Panc1 (cell line): ENCODE results near the gene ATG13. TPM values are rescaled to one million over a fixed set of nuclear protein-coding genes. Genes with fewer than 3 reads are reported as not detected.

Source experiments
- ATAC-seq: fragments of 200-7000 bp; cut with Tn5 transposase; 2 replicates; pipeline ENCODE4 v1.9.1; 2020; ENCODE audit warnings: mild to moderate bottlenecking, moderate library complexity
- BruUV-seq: library from RNA; stranded (reverse); fragments of 400-500 nt; replicated peaks from 2 replicates; lab custom pipeline; 2021; lab: Mats Ljungman, UMichigan
- CTCF ChIA-PET: fragments of 300-600 bp; sonication (Branson Sonifier 250); formaldehyde crosslinking; loops from one replicate; lab custom pipeline; 2022; ENCODE audit warnings: antibody characterized with exemption; lab: Charles Lee
- POLR2A ChIA-PET: fragments of 300-600 bp; sonication (Branson Sonifier 250); formaldehyde crosslinking; loops from one replicate; lab custom pipeline; 2022; ENCODE audit warnings: antibody characterized with exemption; lab: Charles Lee
- DNase-seq: peaks from one replicate; pipeline ENCODE4 v3.0.0-alpha.2; 2010; ENCODE audit warnings: low read depth, low spot score
- H3K27ac ChIP-seq: 2 replicates; pipeline ENCODE4 v1.5.1; 2011; ENCODE audit warnings: mild to moderate bottlenecking, low read length, inconsistent platforms
- H3K27me3 ChIP-seq: fragments of 200-500 bp; sonication (Bioruptor generic); 2 replicates; pipeline ENCODE4 v1.6.0; 2014; ENCODE audit warnings: low read length, inconsistent platforms; ENCODE audit not compliant: control insufficient read depth, insufficient read depth
- H3K36me3 ChIP-seq: fragments of 200-500 bp; sonication (Bioruptor generic); 2 replicates; pipeline ENCODE4 v1.5.1; 2014; ENCODE audit warnings: inconsistent platforms, mild to moderate bottlenecking, low read length, moderate library complexity; ENCODE audit not compliant: control insufficient read depth, insufficient read depth
- H3K4me1 ChIP-seq: 2 replicates; pipeline ENCODE4 v1.5.1; 2011; ENCODE audit warnings: inconsistent platforms, mild to moderate bottlenecking, low read length, moderate library complexity; ENCODE audit not compliant: control insufficient read depth, insufficient read depth
- H3K4me3 ChIP-seq, 2 experiments: 2 replicates each; pipeline ENCODE4 v1.5.1; 2011 to 2012; ENCODE audit warnings: low read depth in 2 of 2, low read length in 2 of 2, mild to moderate bottlenecking in 2 of 2, inconsistent platforms in 1 of 2, moderate library complexity in 1 of 2
- H3K9me3 ChIP-seq: fragments of 200-500 bp; sonication (Bioruptor generic); 2 replicates; pipeline ENCODE4 v1.5.1; 2014; ENCODE audit warnings: low read depth, mild to moderate bottlenecking, inconsistent platforms, low read length, moderate library complexity; ENCODE audit not compliant: control insufficient read depth, insufficient read depth
- CTCF ChIP-seq: fragments of 450-650 bp; IDR thresholded peaks from 2 replicates; pipeline ENCODE4 v1.5.1; 2017; ENCODE audit warnings: mild to moderate bottlenecking
- POLR2AphosphoS5 ChIP-seq: IDR thresholded peaks from 2 replicates; pipeline ENCODE4 v1.6.1; 2012; ENCODE audit warnings: mild to moderate bottlenecking, low read depth, low read length, moderate library complexity
- REST ChIP-seq, 2 experiments: IDR thresholded peaks; 2 replicates each; pipeline ENCODE4 v1.6.1; 2011 to 2012; ENCODE audit warnings: low read depth in 2 of 2, control low read depth in 1 of 2, low read length in 1 of 2, mild to moderate bottlenecking in 1 of 2, moderate library complexity in 1 of 2; ENCODE audit not compliant: insufficient read depth in 1 of 2
- SIN3A ChIP-seq: IDR thresholded peaks from 2 replicates; pipeline ENCODE4 v1.6.1; 2012; ENCODE audit warnings: low read depth, mild to moderate bottlenecking, low read length, moderate library complexity, borderline replicate concordance; ENCODE audit not compliant: insufficient read depth
- TCF7L2 ChIP-seq: IDR thresholded peaks from 2 replicates; pipeline ENCODE4 v1.6.1; 2011; ENCODE audit warnings: mild to moderate bottlenecking, low read depth, low read length, inconsistent platforms
- in situ Hi-C: cut with HindIII; loops from 2 replicates; pipeline ENCODE4 v1.10.0; 2016; ENCODE audit warnings: low sequenced_read_pairs, low pct_unique_long_range_greater_than_20kb
- intact Hi-C: fragments of 100-400 bp; cut with micrococcal nuclease; formaldehyde crosslinking; loops from one replicate; pipeline ENCODE4 v1.10.0; 2022; ENCODE audit not compliant: unreplicated experiment
- total RNA-seq: library from RNA; stranded (reverse); gene quantifications from one replicate; pipeline ENCODE4 v1.2.1, GENCODE V29; 2021; ENCODE audit not compliant: unreplicated experiment

The ATG13 gene
- total RNA-seq, 1 experiment from 2014 or later: 57.9 TPM

GRCh38 chr11:46681814-46682213 is 64.5 kb downstream of the ATG13 start:
- CTCF ChIA-PET: no interaction called here
- no peak overlapping the region for H3K4me3 ChIP-seq
- intact Hi-C loops: no loop called here

GRCh38 chr11:46682773-46683752 is 65.7 kb downstream of the ATG13 start:
- TF ChIP-seq POLR2AphosphoS5 (no peak), REST (IDR thresholded peaks at IDR 0.05; ENCODE audit: insufficient read depth in 1 of 2, low read depth in 2 of 2, low read length in 1 of 2) (no peak), TCF7L2 (no peak), SIN3A (no peak), CTCF (no peak)
- H3K36me3 ChIP-seq: no peaks in the 10 kb centered on the region; the same call in 1 of the 2 replicates
- no peak overlapping the region for H3K27ac ChIP-seq
- ATAC-seq (peak; percentile 37; the same call in 1 of the 2 replicates), DNase-seq (no peak)
- no peak overlapping the region for H3K4me3 ChIP-seq
- intact Hi-C loops (no loop called here), in situ Hi-C loops (no loop called here)
- H3K4me1 ChIP-seq: peaks cover 9% of the 10 kb centered on the region; the same call in 1 of the 2 replicates
- no peaks in the 10 kb centered on the region for H3K27me3 ChIP-seq
- no peaks in the 10 kb centered on the region for H3K9me3 ChIP-seq
- ChIA-PET CTCF (interaction anchor here (0.6 kb wide), 1 partner anchor 293 kb away, joined by 5 read pairs; no protein-coding TSS in a partner anchor), POLR2A (interaction anchor here (0.7 kb wide), 1 partner anchor 294 kb away, joined by 5 read pairs; no protein-coding TSS in a partner anchor)
- BruUV-seq: no TSS peak

More at GRCh38 chr11:46681814-46682213, 64.5 kb downstream of the ATG13 start:
- DNase-seq (no peak), ATAC-seq (no peak)
- in situ Hi-C loops: no loop called here
- H3K36me3 ChIP-seq: no peaks in the 10 kb centered on the region; the same call in 1 of the 2 replicates
- no peak overlapping the region for H3K27ac ChIP-seq
- BruUV-seq: no TSS peak
- H3K27me3 ChIP-seq: no peaks in the 10 kb centered on the region
- TF ChIP-seq POLR2AphosphoS5 (no peak), TCF7L2 (no peak), REST (IDR thresholded peaks at IDR 0.05; ENCODE audit: insufficient read depth in 1 of 2, low read depth in 2 of 2, low read length in 1 of 2) (no peak)
- H3K9me3 ChIP-seq: no peaks in the 10 kb centered on the region
- peaks cover 9% of the 10 kb centered on the region; the same call in 1 of the 2 replicates for H3K4me1 ChIP-seq
- POLR2A ChIA-PET: interaction anchor here (0.6 kb wide), 1 partner anchor 209 kb away, joined by 3 read pairs; no protein-coding TSS in a partner anchor
